Neural progenitor cell (in vitro differentiated cells): ENCODE measurements around the gene MLN. TPM values are rescaled to one million over a fixed set of nuclear protein-coding genes. Genes with fewer than 3 reads are reported as not detected.

Source experiments
- DNase-seq: peaks from one replicate; pipeline ENCODE4 v3.0.0-alpha.2; 2016; ENCODE audit warnings: low spot score
- H2AFZ ChIP-seq: fragments of 200-600 bp; sonication (generic); replicated peaks from 2 replicates; pipeline ENCODE4 v1.6.1; 2016; ENCODE audit warnings: antibody characterized with exemption
- H3F3A ChIP-seq: fragments of 200-600 bp; sonication (generic); 2 replicates; pipeline ENCODE4 v1.6.1; 2016; ENCODE audit warnings: antibody characterized with exemption, low read depth
- H3K27ac ChIP-seq: fragments of 200-600 bp; sonication (generic); 2 replicates; pipeline ENCODE4 v1.5.1; 2016; ENCODE audit warnings: mild to moderate bottlenecking
- H3K27me3 ChIP-seq: fragments of 200-600 bp; sonication (generic); 2 replicates; pipeline ENCODE4 v1.6.1; 2016; ENCODE audit warnings: mild to moderate bottlenecking, moderate library complexity
- H3K36me3 ChIP-seq: fragments of 200-600 bp; sonication (generic); 2 replicates; pipeline ENCODE4 v1.5.1; 2016
- H3K4me1 ChIP-seq: fragments of 200-600 bp; sonication (generic); 2 replicates; pipeline ENCODE4 v1.6.1; 2016; ENCODE audit warnings: mixed run types
- H3K4me2 ChIP-seq: fragments of 200-600 bp; sonication (generic); 2 replicates; pipeline ENCODE4 v1.6.1; 2016
- H3K4me3 ChIP-seq: fragments of 200-600 bp; sonication (generic); 2 replicates; pipeline ENCODE4 v1.5.1; 2016
- H3K79me2 ChIP-seq: fragments of 200-600 bp; sonication (generic); 2 replicates; pipeline ENCODE4 v1.6.1; 2016; ENCODE audit warnings: low read depth
- H3K9ac ChIP-seq: fragments of 200-600 bp; sonication (generic); 2 replicates; pipeline ENCODE4 v1.6.1; 2016
- H3K9me3 ChIP-seq: fragments of 200-600 bp; sonication (generic); 2 replicates; pipeline ENCODE4 v1.5.1; 2016; ENCODE audit warnings: low read depth
- H4K20me1 ChIP-seq: fragments of 200-600 bp; sonication (generic); 2 replicates; pipeline ENCODE4 v1.6.1; 2016; ENCODE audit warnings: low read depth
- H3K27ac Mint-ChIP-seq: 3 replicates; pipeline ENCODE4 v1.8.0; 2021; ENCODE audit warnings: mixed read lengths
- H3K27me3 Mint-ChIP-seq: 2 replicates; pipeline ENCODE4 v1.8.0; 2022; ENCODE audit warnings: low read depth, mild to moderate bottlenecking, inconsistent platforms, moderate library complexity, mixed read lengths; ENCODE audit not compliant: insufficient read depth
- H3K36me3 Mint-ChIP-seq: 3 replicates; pipeline ENCODE4 v1.8.0; 2021; ENCODE audit warnings: mixed read lengths
- H3K4me1 Mint-ChIP-seq: 3 replicates; pipeline ENCODE4 v1.8.0; 2021; ENCODE audit warnings: mixed read lengths
- H3K4me3 Mint-ChIP-seq: 3 replicates; pipeline ENCODE4 v1.8.0; 2021; ENCODE audit warnings: mild to moderate bottlenecking, moderate library complexity, mixed read lengths
- H3K9me3 Mint-ChIP-seq: 3 replicates; pipeline ENCODE4 v1.8.0; 2020; ENCODE audit warnings: mixed read lengths
- CTCF ChIP-seq: fragments of 200-600 bp; sonication (generic); IDR thresholded peaks from 2 replicates; pipeline ENCODE4 v1.5.1; 2017; ENCODE audit warnings: antibody characterized with exemption, mild to moderate bottlenecking
- EZH2 ChIP-seq: fragments of 200-600 bp; sonication (generic); IDR thresholded peaks from 2 replicates; pipeline ENCODE4 v1.6.1; 2017; ENCODE audit warnings: antibody characterized with exemption, mild to moderate bottlenecking, moderate library complexity
- EZH2phosphoT487 ChIP-seq: fragments of 200-600 bp; sonication (generic); IDR thresholded peaks from 2 replicates; pipeline ENCODE4 v1.6.1; 2017; ENCODE audit warnings: antibody characterized with exemption
- total RNA-seq: library from RNA; depleted of rRNA; stranded (reverse); fragments of >200 nt; gene quantifications from 2 replicates; pipeline ENCODE4 v1.2.3, GENCODE V29; 2015; ENCODE audit warnings: low replicate concordance

Gene MLN
- total RNA-seq, 1 donor from 2014 or later: not detected

GRCh38 chr6:33813246-33813904 lies 9.6 kb upstream of the MLN start:
- no peaks in the 10 kb centered on the region for H3K9me3 ChIP-seq
- Mint-ChIP-seq H3K4me1 (peaks cover 48% of the 10 kb centered on the region), H3K36me3 (no peaks in the 10 kb centered on the region), H3K27ac (peak overlapping the region; percentile 63), H3K9me3 (no peaks in the 10 kb centered on the region), H3K27me3 (peaks cover 19% of the 10 kb centered on the region), H3K4me3 (no peak overlapping the region)
- H3K4me3 ChIP-seq: no peak overlapping the region
- H3K4me2 ChIP-seq: no peak overlapping the region
- no peak overlapping the region for H2AFZ ChIP-seq
- H3K27me3 ChIP-seq: no peaks in the 10 kb centered on the region
- no peak overlapping the region for H3K27ac ChIP-seq
- no peaks in the 10 kb centered on the region for H3K36me3 ChIP-seq
- H4K20me1 ChIP-seq: peaks cover 14% of the 10 kb centered on the region
- H3K79me2 ChIP-seq: no peaks in the 10 kb centered on the region
- DNase-seq: no peak
- peaks cover 41% of the 10 kb centered on the region for H3F3A ChIP-seq
- no peak for TF ChIP-seq CTCF
- no peak for TF ChIP-seq EZH2phosphoT487
- no peak for TF ChIP-seq EZH2
- no peak overlapping the region for H3K9ac ChIP-seq
- H3K4me1 ChIP-seq: peaks cover 54% of the 10 kb centered on the region

GRCh38 chr6:33812669-33813068 lies 8.9 kb upstream of the MLN start:
- no peak overlapping the region for H3K4me3 ChIP-seq
- H3K27ac ChIP-seq: no peak overlapping the region
- peaks cover 20% of the 10 kb centered on the region for H3K27me3 Mint-ChIP-seq
- no peaks in the 10 kb centered on the region for H3K36me3 Mint-ChIP-seq
- no peak overlapping the region for H3K9ac ChIP-seq
- peaks cover 61% of the 10 kb centered on the region for H3K4me1 ChIP-seq
- no peaks in the 10 kb centered on the region for H3K36me3 ChIP-seq
- peaks cover 55% of the 10 kb centered on the region for H3K4me1 Mint-ChIP-seq
- H3K4me3 Mint-ChIP-seq: peak overlapping the region; percentile 38
- no peak overlapping the region for H3K27ac Mint-ChIP-seq
- H3K79me2 ChIP-seq: no peaks in the 10 kb centered on the region
- H4K20me1 ChIP-seq: peaks cover 14% of the 10 kb centered on the region
- peak overlapping the region; percentile 13 for H3K4me2 ChIP-seq
- TF ChIP-seq EZH2 (no peak), CTCF (peak; percentile 54), EZH2phosphoT487 (no peak)
- no peaks in the 10 kb centered on the region for H3K27me3 ChIP-seq
- peak; percentile 94 for DNase-seq
- H3K9me3 Mint-ChIP-seq: no peaks in the 10 kb centered on the region
- no peak overlapping the region for H2AFZ ChIP-seq
- peaks cover 47% of the 10 kb centered on the region for H3F3A ChIP-seq
- no peaks in the 10 kb centered on the region for H3K9me3 ChIP-seq

- H3K27me3 Mint-ChIP-seq: peaks cover 23% of the 10 kb centered on the region
- H3K4me3 ChIP-seq: no peak overlapping the region
- no peak overlapping the region for H2AFZ ChIP-seq
- peaks cover 14% of the 10 kb centered on the region for H4K20me1 ChIP-seq
- TF ChIP-seq EZH2 (no peak), CTCF (no peak), EZH2phosphoT487 (no peak)
- H3K4me1 Mint-ChIP-seq: peaks cover 65% of the 10 kb centered on the region
- H3K9me3 ChIP-seq: no peaks in the 10 kb centered on the region
- H3F3A ChIP-seq: peaks cover 51% of the 10 kb centered on the region
- H3K27ac ChIP-seq: no peak overlapping the region
- H3K36me3 Mint-ChIP-seq: no peaks in the 10 kb centered on the region
- no peak overlapping the region for H3K9ac ChIP-seq
- no peaks in the 10 kb centered on the region for H3K9me3 Mint-ChIP-seq
- no peaks in the 10 kb centered on the region for H3K36me3 ChIP-seq
- H3K4me3 Mint-ChIP-seq: peak overlapping the region; percentile 25
- no peaks in the 10 kb centered on the region for H3K79me2 ChIP-seq
- H3K4me1 ChIP-seq: peaks cover 65% of the 10 kb centered on the region
- DNase-seq: no peak
- H3K27ac Mint-ChIP-seq: peak overlapping the region; percentile 27
- no peaks in the 10 kb centered on the region for H3K27me3 ChIP-seq
- H3K4me2 ChIP-seq: peak overlapping the region; percentile 63
Observed at GRCh38 chr6:33809594-33809993, 5.8 kb upstream of the MLN start.
